HEK293 (cell line): Measurements from ENCODE around the gene MBD5.

Source experiments
- CTCF ChIA-PET: fragments of 350-600 bp; formaldehyde crosslinking; extraction: SDS; loops from one replicate; lab custom pipeline; 2021; ENCODE audit warnings: antibody characterized with exemption; lab: Yijun Ruan, JAX
- POLR2A ChIA-PET: fragments of 300-600 bp; formaldehyde crosslinking; extraction: SDS; loops from one replicate; lab custom pipeline; 2020; ENCODE audit warnings: antibody characterized with exemption, inconsistent platforms; lab: Yijun Ruan, JAX
- H3K27ac ChIP-seq: fragments of 200-500 bp; sonication (Bioruptor generic); 2 replicates; pipeline ENCODE4 v1.5.1; 2014; ENCODE audit warnings: low read depth, low read length, control low read depth, inconsistent platforms; ENCODE audit errors: extremely low read depth
- H3K36me3 ChIP-seq, 2 experiments: fragments of 200-500 bp in 1 of 2; sonication (Bioruptor generic) in 1 of 2; 1 replicate in 1 of 2; 2 replicates in 1 of 2; pipeline ENCODE4 v1.5.1; 2014 to 2017; ENCODE audit warnings: inconsistent platforms in 2 of 2, low read length in 2 of 2; ENCODE audit not compliant: control insufficient read depth in 2 of 2, insufficient read depth in 1 of 2
- H3K4me1 ChIP-seq: fragments of 200-500 bp; sonication (Bioruptor generic); 2 replicates; pipeline ENCODE4 v1.5.1; 2014; ENCODE audit warnings: mild to moderate bottlenecking, low read length, inconsistent platforms; ENCODE audit not compliant: control insufficient read depth, insufficient read depth
- H3K4me3 ChIP-seq: 2 replicates; pipeline ENCODE4 v1.5.1; 2011; ENCODE audit warnings: low read depth, mild to moderate bottlenecking, control low read depth, low read length, moderate library complexity
- H3K9me3 ChIP-seq: fragments of 200-500 bp; sonication (Bioruptor generic); 2 replicates; pipeline ENCODE4 v1.5.1; 2014; ENCODE audit warnings: low read depth, low read length, inconsistent platforms; ENCODE audit not compliant: control insufficient read depth, insufficient read depth
- RBAK ChIP-seq: fragments of 450-650 bp; formaldehyde crosslinking; IDR thresholded peaks from 2 replicates; pipeline ENCODE4 v1.5.1; 2016; ENCODE audit warnings: missing biosample characterization, missing genetic modification characterization
- SCRT2 ChIP-seq: fragments of 450-650 bp; formaldehyde crosslinking; IDR thresholded peaks from 2 replicates; pipeline ENCODE4 v1.5.1; 2016; ENCODE audit warnings: missing biosample characterization, missing genetic modification characterization
- TCF7L2 ChIP-seq: IDR thresholded peaks from 2 replicates; pipeline ENCODE4 v1.6.1; 2011; ENCODE audit warnings: low read depth, mild to moderate bottlenecking, inconsistent platforms, low read length, moderate library complexity, borderline replicate concordance
- ZBTB7A ChIP-seq: fragments of 450-650 bp; formaldehyde crosslinking; IDR thresholded peaks from 2 replicates; pipeline ENCODE4 v1.5.1; 2016; ENCODE audit warnings: low read depth, missing biosample characterization, missing genetic modification characterization
- ZFP41 ChIP-seq: fragments of 450-650 bp; formaldehyde crosslinking; IDR thresholded peaks from 2 replicates; pipeline ENCODE4 v1.5.1; 2016; ENCODE audit warnings: missing biosample characterization, missing genetic modification characterization, borderline replicate concordance
- ZNF155 ChIP-seq: fragments of 450-650 bp; formaldehyde crosslinking; IDR thresholded peaks from 2 replicates; pipeline ENCODE4 v1.5.1; 2016; ENCODE audit warnings: missing biosample characterization, missing genetic modification characterization
- ZNF157 ChIP-seq: fragments of 450-650 bp; formaldehyde crosslinking; IDR thresholded peaks from 2 replicates; pipeline ENCODE4 v1.5.1; 2016; ENCODE audit warnings: missing biosample characterization, missing genetic modification characterization
- ZNF2 ChIP-seq: fragments of 450-650 bp; formaldehyde crosslinking; IDR thresholded peaks from 2 replicates; pipeline ENCODE4 v1.5.1; 2016; ENCODE audit warnings: missing biosample characterization, missing genetic modification characterization
- ZNF221 ChIP-seq: fragments of 450-650 bp; formaldehyde crosslinking; IDR thresholded peaks from 2 replicates; pipeline ENCODE4 v1.5.1; 2017; ENCODE audit warnings: missing biosample characterization, missing genetic modification characterization, borderline replicate concordance
- ZNF223 ChIP-seq: fragments of 450-650 bp; formaldehyde crosslinking; IDR thresholded peaks from 2 replicates; pipeline ENCODE4 v1.5.1; 2016; ENCODE audit warnings: missing biosample characterization, missing genetic modification characterization
- ZNF544 ChIP-seq: fragments of 450-650 bp; formaldehyde crosslinking; IDR thresholded peaks from 2 replicates; pipeline ENCODE4 v1.5.0; 2017; ENCODE audit warnings: missing biosample characterization, missing genetic modification characterization
- ZNF560 ChIP-seq: fragments of 450-650 bp; formaldehyde crosslinking; IDR thresholded peaks from 2 replicates; pipeline ENCODE4 v1.5.1; 2017; ENCODE audit warnings: missing biosample characterization, missing genetic modification characterization, borderline replicate concordance
- ZNF610 ChIP-seq: fragments of 450-650 bp; formaldehyde crosslinking; IDR thresholded peaks from 2 replicates; pipeline ENCODE4 v1.5.1; 2016; ENCODE audit warnings: missing biosample characterization, missing genetic modification characterization, borderline replicate concordance
- ZNF76 ChIP-seq: fragments of 450-650 bp; formaldehyde crosslinking; IDR thresholded peaks from 2 replicates; pipeline ENCODE4; 2016; ENCODE audit warnings: low read depth, missing biosample characterization, missing genetic modification characterization, borderline replicate concordance
- ZNF791 ChIP-seq: fragments of 450-650 bp; formaldehyde crosslinking; IDR thresholded peaks from 2 replicates; pipeline ENCODE4 v1.5.1; 2016; ENCODE audit warnings: missing biosample characterization, missing genetic modification characterization
- TF ChIP-seq, protein P1 (sequence below): fragments of 450-650 bp; formaldehyde crosslinking; IDR thresholded peaks from 2 replicates; pipeline ENCODE4 v1.5.1; 2016; ENCODE audit warnings: missing biosample characterization, missing genetic modification characterization
- TF ChIP-seq, protein P2 (sequence below): IDR thresholded peaks from 2 replicates; pipeline ENCODE4 v1.6.1; 2011; ENCODE audit warnings: mild to moderate bottlenecking, low read depth, low read length, borderline replicate concordance
- TF ChIP-seq, protein P3 (sequence below): fragments of 450-650 bp; formaldehyde crosslinking; IDR thresholded peaks from 2 replicates; pipeline ENCODE4 v1.5.1; 2016; ENCODE audit warnings: missing biosample characterization, missing genetic modification characterization
- TF ChIP-seq, protein P4 (sequence below): fragments of 450-650 bp; formaldehyde crosslinking; IDR thresholded peaks from 2 replicates; pipeline ENCODE4 v1.5.1; 2016; ENCODE audit warnings: missing biosample characterization, missing genetic modification characterization
- TF ChIP-seq, protein P5 (sequence below): fragments of 450-650 bp; formaldehyde crosslinking; IDR thresholded peaks from 2 replicates; pipeline ENCODE4 v1.5.1; 2016; ENCODE audit warnings: missing biosample characterization, missing genetic modification characterization

The MBD5 gene

DNA sequence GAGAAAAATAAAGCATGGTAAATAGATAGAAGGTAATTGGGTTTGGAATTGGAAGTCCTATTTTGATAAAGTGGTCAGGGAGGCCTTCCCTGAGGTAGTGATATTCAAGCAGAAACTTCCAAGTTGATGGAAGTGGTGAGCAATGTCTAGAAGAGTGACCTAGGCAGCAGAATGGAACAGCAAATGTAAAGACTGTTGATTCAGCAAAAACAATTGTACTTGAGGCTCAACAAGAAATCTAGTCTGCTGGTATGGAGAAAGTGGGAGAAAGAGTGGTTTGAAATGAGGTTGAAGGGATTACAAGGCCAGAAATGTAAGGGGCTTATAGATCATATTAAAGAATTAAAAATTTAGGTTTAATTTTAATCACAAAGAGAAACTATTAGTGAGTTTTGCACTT, 181.3 kb downstream of the MBD5 start:
- TF ChIP-seq ZNF76 (tag by site-specific recombination) (no peak), ZFP41 (tag by site-specific recombination) (no peak), ZNF155 (tag by site-specific recombination) (no peak), ZNF544 (tag by site-specific recombination) (no peak), ZNF560 (tag by site-specific recombination) (no peak)
- H3K4me1 ChIP-seq = no peaks in the 10 kb centered on the region
- ChIA-PET POLR2A (no interaction called here), CTCF (interaction anchor here (0.7 kb wide), 1 partner anchor 209 kb away, joined by 3 read pairs; no protein-coding TSS in a partner anchor)
- H3K9me3 ChIP-seq = no peaks in the 10 kb centered on the region
- H3K36me3 ChIP-seq = peaks cover 0 to 4% of the 10 kb centered on the region in 2 experiments; a peak in 1 of 3 replicates
- H3K4me3 ChIP-seq = no peak overlapping the region
- H3K27ac ChIP-seq = no peak overlapping the region

DNA sequence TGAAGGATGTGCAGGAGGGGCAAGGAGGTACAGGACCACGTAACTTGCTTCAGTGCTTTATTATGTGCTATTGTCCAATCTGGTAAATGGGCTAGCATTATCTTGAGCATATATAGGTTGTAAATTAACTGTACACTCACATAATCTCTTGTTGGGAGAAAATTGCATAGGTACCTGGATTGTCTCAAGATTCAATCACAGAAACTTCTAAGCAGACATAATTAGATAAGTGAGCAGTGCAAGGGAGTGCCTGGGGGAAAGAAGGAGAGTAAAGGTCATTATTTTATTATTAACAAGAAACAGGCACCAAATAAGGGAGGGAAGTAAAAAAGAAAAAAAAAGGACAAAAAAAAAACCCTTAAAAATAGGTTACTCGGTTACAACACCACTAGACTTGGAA, 186.2 kb downstream of the MBD5 start:
- H3K4me1 ChIP-seq = no peaks in the 10 kb centered on the region
- POLR2A ChIA-PET = no interaction called here
- no peak overlapping the region for H3K4me3 ChIP-seq
- no peak overlapping the region for H3K27ac ChIP-seq
- no peaks in the 10 kb centered on the region for H3K9me3 ChIP-seq
- TF ChIP-seq ZNF791 (tag by site-specific recombination) = no peak
- TF ChIP-seq, protein P1, sequence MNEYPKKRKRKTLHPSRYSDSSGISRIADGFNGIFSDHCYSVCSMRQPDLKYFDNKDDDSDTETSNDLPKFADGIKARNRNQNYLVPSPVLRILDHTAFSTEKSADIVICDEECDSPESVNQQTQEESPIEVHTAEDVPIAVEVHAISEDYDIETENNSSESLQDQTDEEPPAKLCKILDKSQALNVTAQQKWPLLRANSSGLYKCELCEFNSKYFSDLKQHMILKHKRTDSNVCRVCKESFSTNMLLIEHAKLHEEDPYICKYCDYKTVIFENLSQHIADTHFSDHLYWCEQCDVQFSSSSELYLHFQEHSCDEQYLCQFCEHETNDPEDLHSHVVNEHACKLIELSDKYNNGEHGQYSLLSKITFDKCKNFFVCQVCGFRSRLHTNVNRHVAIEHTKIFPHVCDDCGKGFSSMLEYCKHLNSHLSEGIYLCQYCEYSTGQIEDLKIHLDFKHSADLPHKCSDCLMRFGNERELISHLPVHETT (tag by site-specific recombination) = no peak
- no peak for TF ChIP-seq ZNF2
- TF ChIP-seq, protein P2, sequence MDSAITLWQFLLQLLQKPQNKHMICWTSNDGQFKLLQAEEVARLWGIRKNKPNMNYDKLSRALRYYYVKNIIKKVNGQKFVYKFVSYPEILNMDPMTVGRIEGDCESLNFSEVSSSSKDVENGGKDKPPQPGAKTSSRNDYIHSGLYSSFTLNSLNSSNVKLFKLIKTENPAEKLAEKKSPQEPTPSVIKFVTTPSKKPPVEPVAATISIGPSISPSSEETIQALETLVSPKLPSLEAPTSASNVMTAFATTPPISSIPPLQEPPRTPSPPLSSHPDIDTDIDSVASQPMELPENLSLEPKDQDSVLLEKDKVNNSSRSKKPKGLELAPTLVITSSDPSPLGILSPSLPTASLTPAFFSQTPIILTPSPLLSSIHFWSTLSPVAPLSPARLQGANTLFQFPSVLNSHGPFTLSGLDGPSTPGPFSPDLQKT = no peak
- TF ChIP-seq, protein P3, sequence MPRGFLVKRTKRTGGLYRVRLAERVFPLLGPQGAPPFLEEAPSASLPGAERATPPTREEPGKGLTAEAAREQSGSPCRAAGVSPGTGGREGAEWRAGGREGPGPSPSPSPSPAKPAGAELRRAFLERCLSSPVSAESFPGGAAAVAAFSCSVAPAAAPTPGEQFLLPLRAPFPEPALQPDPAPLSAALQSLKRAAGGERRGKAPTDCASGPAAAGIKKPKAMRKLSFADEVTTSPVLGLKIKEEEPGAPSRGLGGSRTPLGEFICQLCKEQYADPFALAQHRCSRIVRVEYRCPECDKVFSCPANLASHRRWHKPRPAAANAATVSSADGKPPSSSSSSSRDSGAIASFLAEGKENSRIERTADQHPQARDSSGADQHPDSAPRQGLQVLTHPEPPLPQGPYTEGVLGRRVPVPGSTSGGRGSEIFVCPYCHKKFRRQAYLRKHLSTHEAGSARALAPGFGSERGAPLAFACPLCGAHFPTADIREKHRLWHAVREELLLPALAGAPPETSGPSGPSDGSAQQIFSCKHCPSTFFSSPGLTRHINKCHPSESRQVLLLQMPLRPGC (tag by site-specific recombination) = no peak
- no peak for TF ChIP-seq SCRT2
- TF ChIP-seq, protein P4, sequence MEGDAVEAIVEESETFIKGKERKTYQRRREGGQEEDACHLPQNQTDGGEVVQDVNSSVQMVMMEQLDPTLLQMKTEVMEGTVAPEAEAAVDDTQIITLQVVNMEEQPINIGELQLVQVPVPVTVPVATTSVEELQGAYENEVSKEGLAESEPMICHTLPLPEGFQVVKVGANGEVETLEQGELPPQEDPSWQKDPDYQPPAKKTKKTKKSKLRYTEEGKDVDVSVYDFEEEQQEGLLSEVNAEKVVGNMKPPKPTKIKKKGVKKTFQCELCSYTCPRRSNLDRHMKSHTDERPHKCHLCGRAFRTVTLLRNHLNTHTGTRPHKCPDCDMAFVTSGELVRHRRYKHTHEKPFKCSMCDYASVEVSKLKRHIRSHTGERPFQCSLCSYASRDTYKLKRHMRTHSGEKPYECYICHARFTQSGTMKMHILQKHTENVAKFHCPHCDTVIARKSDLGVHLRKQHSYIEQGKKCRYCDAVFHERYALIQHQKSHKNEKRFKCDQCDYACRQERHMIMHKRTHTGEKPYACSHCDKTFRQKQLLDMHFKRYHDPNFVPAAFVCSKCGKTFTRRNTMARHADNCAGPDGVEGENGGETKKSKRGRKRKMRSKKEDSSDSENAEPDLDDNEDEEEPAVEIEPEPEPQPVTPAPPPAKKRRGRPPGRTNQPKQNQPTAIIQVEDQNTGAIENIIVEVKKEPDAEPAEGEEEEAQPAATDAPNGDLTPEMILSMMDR (tag by site-specific recombination) = no peak
- TF ChIP-seq TCF7L2 = no peak
- no peak for TF ChIP-seq ZBTB7A (tag by site-specific recombination)
- TF ChIP-seq ZNF610 = no peak
- TF ChIP-seq RBAK (tag by site-specific recombination) = no peak
- TF ChIP-seq ZNF221 (tag by site-specific recombination) = no peak
- TF ChIP-seq ZNF223 (tag by site-specific recombination) = no peak
- TF ChIP-seq ZNF157 = no peak
- TF ChIP-seq, protein P5, sequence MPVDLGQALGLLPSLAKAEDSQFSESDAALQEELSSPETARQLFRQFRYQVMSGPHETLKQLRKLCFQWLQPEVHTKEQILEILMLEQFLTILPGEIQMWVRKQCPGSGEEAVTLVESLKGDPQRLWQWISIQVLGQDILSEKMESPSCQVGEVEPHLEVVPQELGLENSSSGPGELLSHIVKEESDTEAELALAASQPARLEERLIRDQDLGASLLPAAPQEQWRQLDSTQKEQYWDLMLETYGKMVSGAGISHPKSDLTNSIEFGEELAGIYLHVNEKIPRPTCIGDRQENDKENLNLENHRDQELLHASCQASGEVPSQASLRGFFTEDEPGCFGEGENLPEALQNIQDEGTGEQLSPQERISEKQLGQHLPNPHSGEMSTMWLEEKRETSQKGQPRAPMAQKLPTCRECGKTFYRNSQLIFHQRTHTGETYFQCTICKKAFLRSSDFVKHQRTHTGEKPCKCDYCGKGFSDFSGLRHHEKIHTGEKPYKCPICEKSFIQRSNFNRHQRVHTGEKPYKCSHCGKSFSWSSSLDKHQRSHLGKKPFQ (tag by site-specific recombination) = no peak
- CTCF ChIA-PET = no interaction called here
- no peaks in the 10 kb centered on the region for H3K36me3 ChIP-seq
